Activated CD4-positive, alpha-beta memory T cell treated with anti-CD3 and anti-CD28 coated beads for 36 hours (primary cell): Measurements from ENCODE around the gene IL5RA. TPM values are rescaled to one million over a fixed set of nuclear protein-coding genes. Genes with fewer than 3 reads are reported as not detected.

ENCODE experiments used
- CTCF ChIA-PET: fragments of 350-600 bp; sonication (Branson Sonifier 250); formaldehyde crosslinking; loops from one replicate; lab custom pipeline; 2021; ENCODE audit warnings: antibody characterized with exemption, inconsistent platforms; lab: Charles Lee
- POLR2A ChIA-PET: fragments of 350-600 bp; sonication (Branson Sonifier 250); formaldehyde crosslinking; loops from one replicate; lab custom pipeline; 2021; ENCODE audit warnings: antibody characterized with exemption; lab: Charles Lee
- DNase-seq: peaks from one replicate; pipeline ENCODE4 v3.0.0-alpha.2; 2020
- H3K27ac Mint-ChIP-seq: one replicate; pipeline ENCODE4 v1.8.0; 2021; ENCODE audit warnings: mixed read lengths
- H3K27me3 Mint-ChIP-seq: one replicate; pipeline ENCODE4 v1.8.0; 2021; ENCODE audit warnings: mixed read lengths
- H3K36me3 Mint-ChIP-seq: one replicate; pipeline ENCODE4 v1.8.0; 2021; ENCODE audit warnings: mixed read lengths
- H3K4me1 Mint-ChIP-seq: one replicate; pipeline ENCODE4 v1.8.0; 2021; ENCODE audit warnings: low read depth, mixed read lengths
- H3K4me3 Mint-ChIP-seq: one replicate; pipeline ENCODE4 v1.8.0; 2021; ENCODE audit warnings: mild to moderate bottlenecking, mixed read lengths
- H3K9me3 Mint-ChIP-seq: one replicate; pipeline ENCODE4 v1.8.0; 2021; ENCODE audit warnings: mixed read lengths
- intact Hi-C: fragments of 100-400 bp; cut with micrococcal nuclease; formaldehyde crosslinking; loops from one replicate; pipeline ENCODE4 v1.15.1; 2023
- total RNA-seq, 2 experiments: library from RNA; stranded (reverse); gene quantifications; one replicate each; pipeline ENCODE4 v1.2.3, GENCODE V29; 2021

The IL5RA gene
- total RNA-seq, 2 experiments from 2014 or later, result 0.15 to 0.74 TPM

- peaks cover 4% of the 10 kb centered on the region for H3K27me3 Mint-ChIP-seq
- H3K9me3 Mint-ChIP-seq, result no peaks in the 10 kb centered on the region
- H3K4me3 Mint-ChIP-seq, result no peak overlapping the region
- no peak overlapping the region for H3K27ac Mint-ChIP-seq
- intact Hi-C loops, result no loop called here
- ChIA-PET POLR2A (no interaction called here), CTCF (no interaction called here)
- DNase-seq, result no peak
- H3K36me3 Mint-ChIP-seq, result no peaks in the 10 kb centered on the region
- H3K4me1 Mint-ChIP-seq, result peaks cover 35% of the 10 kb centered on the region
Measured at GRCh38 chr3:3105815-3106214, 4.4 kb downstream of the IL5RA start.

DNA sequence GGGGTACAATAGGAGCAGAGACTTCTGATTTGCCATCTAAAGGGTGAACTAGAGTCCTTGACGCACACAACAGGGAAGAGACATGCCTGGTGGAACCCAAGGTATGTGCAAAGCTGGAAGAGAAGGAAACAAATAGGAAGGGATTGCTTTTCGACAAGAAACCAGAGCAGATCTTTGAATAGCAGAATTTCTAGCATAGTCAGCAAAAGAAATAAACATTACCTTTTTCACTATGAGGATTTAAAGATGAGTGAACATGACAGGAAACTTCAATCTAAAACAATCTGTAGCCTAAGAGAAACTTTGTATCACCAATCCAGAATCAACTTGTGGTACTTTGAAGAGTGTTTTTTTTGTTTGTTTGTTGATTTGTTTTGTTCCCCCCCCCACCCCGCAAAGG is 4.9 kb downstream of the IL5RA start:
- Mint-ChIP-seq H3K4me3 (no peak overlapping the region), H3K36me3 (no peaks in the 10 kb centered on the region), H3K9me3 (no peaks in the 10 kb centered on the region), H3K4me1 (peaks cover 29% of the 10 kb centered on the region), H3K27me3 (peaks cover 4% of the 10 kb centered on the region), H3K27ac (no peak overlapping the region)
- CTCF ChIA-PET, result no interaction called here
- DNase-seq, result no peak
- POLR2A ChIA-PET, result no interaction called here
- intact Hi-C loops, result no loop called here

GRCh38 chr3:3102751-3103150 is 7.4 kb downstream of the IL5RA start:
- H3K27ac Mint-ChIP-seq, result no peak overlapping the region
- ChIA-PET CTCF (no interaction called here), POLR2A (no interaction called here)
- peaks cover 14% of the 10 kb centered on the region for H3K4me1 Mint-ChIP-seq
- H3K4me3 Mint-ChIP-seq, result no peak overlapping the region
- intact Hi-C loops, result no loop called here
- no peaks in the 10 kb centered on the region for H3K36me3 Mint-ChIP-seq
- no peak for DNase-seq
- H3K27me3 Mint-ChIP-seq, result peaks cover 4% of the 10 kb centered on the region
- no peaks in the 10 kb centered on the region for H3K9me3 Mint-ChIP-seq

DNA sequence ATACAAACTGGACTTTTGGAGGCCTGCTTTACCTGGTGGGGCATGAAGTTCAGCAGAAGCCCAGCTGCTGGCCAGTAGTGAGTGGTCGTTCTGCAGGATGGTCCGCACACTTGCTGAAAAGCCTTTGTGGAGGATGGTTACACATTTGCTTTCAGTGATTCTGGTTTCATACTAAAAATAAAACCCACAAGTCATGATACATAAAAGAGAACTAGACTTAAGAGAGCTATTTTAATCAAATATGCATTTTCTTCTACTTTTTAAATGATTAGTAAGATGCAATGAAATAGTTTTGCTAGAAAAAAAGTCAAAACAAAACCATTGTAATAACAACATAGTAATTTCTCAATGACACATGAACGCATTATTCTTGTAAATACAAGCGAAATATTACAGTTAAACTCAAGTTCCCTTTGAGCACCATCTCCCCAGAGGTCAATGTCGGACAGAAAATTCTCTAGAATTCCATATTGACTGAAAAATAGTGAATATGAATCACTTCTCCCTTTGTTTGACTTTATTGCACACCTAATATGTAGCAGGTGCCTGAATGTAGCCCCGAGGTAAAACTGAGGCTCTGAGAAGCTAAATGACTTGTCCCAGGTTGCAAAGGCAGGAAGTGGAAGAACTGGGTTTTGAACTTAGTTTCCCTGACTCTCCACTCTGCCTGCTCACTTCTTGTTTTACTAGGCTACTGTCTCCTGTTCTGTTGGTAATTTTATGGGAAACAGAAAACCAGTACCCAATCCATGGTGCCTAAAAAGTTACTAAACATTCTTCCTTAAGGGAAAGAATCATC is 8.3 kb downstream of the IL5RA start:
- H3K36me3 Mint-ChIP-seq, result no peaks in the 10 kb centered on the region
- peaks cover 4% of the 10 kb centered on the region for H3K27me3 Mint-ChIP-seq
- H3K27ac Mint-ChIP-seq, result no peak overlapping the region
- intact Hi-C loops, result no loop called here
- peaks cover 7% of the 10 kb centered on the region for H3K4me1 Mint-ChIP-seq
- CTCF ChIA-PET, result no interaction called here
- DNase-seq, result no peak
- no peak overlapping the region for H3K4me3 Mint-ChIP-seq
- POLR2A ChIA-PET, result no interaction called here
- H3K9me3 Mint-ChIP-seq, result no peaks in the 10 kb centered on the region

DNA sequence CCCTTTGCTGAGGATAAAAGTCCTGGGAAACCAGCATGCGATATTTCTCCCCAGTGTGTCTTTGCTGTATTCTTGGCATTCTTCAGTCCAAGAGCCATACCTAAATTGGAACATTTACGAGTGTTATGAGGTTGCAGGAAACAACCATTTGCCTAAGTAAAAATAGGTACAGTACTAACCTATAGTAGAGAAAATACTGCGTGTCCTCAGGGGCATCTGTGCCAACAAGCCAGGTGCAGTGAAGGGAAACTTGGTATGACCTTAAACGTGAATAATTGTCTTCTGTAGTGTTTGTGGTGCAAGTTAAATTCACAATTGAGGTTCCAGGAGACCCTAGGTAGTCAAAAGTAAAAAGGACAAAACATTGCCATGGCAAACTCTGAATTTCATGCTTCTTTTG is 12.2 kb downstream of the IL5RA start:
- intact Hi-C loops, result no loop called here
- Mint-ChIP-seq H3K4me1 (peaks cover 6% of the 10 kb centered on the region), H3K27me3 (no peaks in the 10 kb centered on the region), H3K27ac (no peak overlapping the region), H3K9me3 (no peaks in the 10 kb centered on the region), H3K4me3 (no peak overlapping the region), H3K36me3 (no peaks in the 10 kb centered on the region)
- ChIA-PET POLR2A (no interaction called here), CTCF (interaction anchor here (0.6 kb wide), 1 partner anchor 41 kb away, joined by 3 read pairs; no protein-coding TSS in a partner anchor)
- no peak for DNase-seq

- ChIA-PET POLR2A (no interaction called here), CTCF (interaction anchor here (0.6 kb wide), 1 partner anchor 81 kb away, joined by 5 read pairs; no protein-coding TSS in a partner anchor)
- intact Hi-C loops, result no loop called here
- no peaks in the 10 kb centered on the region for H3K27me3 Mint-ChIP-seq
- no peak overlapping the region for H3K4me3 Mint-ChIP-seq
- no peak overlapping the region for H3K27ac Mint-ChIP-seq
- no peaks in the 10 kb centered on the region for H3K36me3 Mint-ChIP-seq
- no peak for DNase-seq
- no peaks in the 10 kb centered on the region for H3K4me1 Mint-ChIP-seq
- no peaks in the 10 kb centered on the region for H3K9me3 Mint-ChIP-seq
Measured at GRCh38 chr3:3089017-3089416, 21.2 kb downstream of the IL5RA start.

DNA sequence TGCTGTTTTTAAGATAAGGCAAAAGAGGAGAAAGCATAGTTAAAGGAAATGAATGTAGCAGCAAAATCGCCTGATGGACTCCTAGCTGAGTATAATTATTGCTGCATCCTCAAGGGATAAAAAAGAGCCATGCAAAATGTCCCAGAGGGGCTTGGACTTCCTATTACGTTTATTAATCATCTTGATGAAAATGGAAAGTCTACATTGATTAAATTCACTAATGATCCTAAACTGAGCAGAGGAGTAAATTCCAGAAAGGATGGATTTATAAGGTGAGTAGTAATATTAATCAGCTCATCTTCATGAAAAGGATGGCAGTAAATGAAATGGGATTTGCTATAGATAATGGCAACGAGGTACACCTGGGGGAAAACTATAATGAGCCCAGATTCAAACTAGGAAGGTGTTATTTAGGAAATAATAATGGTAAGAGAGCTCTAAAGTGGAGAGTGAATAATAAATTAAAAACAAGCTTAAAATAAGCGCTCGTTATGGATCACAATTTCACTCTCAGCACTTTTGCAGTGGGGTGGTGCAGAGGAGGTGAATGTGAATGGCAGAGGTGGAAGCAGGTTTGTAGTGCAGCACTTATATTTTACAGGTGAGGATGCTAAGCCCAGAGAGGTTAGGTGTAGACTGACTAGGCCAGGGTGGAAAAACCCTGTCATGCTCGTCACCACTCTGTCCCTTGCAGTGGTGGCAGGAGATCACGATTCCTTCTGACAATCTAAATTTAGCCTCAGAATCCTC is 22.3 kb downstream of the IL5RA start:
- no peaks in the 10 kb centered on the region for H3K27me3 Mint-ChIP-seq
- intact Hi-C loops, result no loop called here
- H3K36me3 Mint-ChIP-seq, result no peaks in the 10 kb centered on the region
- CTCF ChIA-PET, result no interaction called here
- no peak overlapping the region for H3K27ac Mint-ChIP-seq
- no peaks in the 10 kb centered on the region for H3K9me3 Mint-ChIP-seq
- H3K4me3 Mint-ChIP-seq, result no peak overlapping the region
- no peak for DNase-seq
- no peaks in the 10 kb centered on the region for H3K4me1 Mint-ChIP-seq
- POLR2A ChIA-PET, result interaction anchor here (0.6 kb wide), 1 partner anchor 27 kb away, joined by 3 read pairs; no protein-coding TSS in a partner anchor

- ChIA-PET POLR2A (no interaction called here), CTCF (no interaction called here)
- no peaks in the 10 kb centered on the region for H3K36me3 Mint-ChIP-seq
- H3K4me3 Mint-ChIP-seq, result no peak overlapping the region
- H3K27ac Mint-ChIP-seq, result no peak overlapping the region
- no peaks in the 10 kb centered on the region for H3K27me3 Mint-ChIP-seq
- DNase-seq, result no peak
- no peaks in the 10 kb centered on the region for H3K4me1 Mint-ChIP-seq
- no peaks in the 10 kb centered on the region for H3K9me3 Mint-ChIP-seq
- intact Hi-C loops, result no loop called here
Measured at GRCh38 chr3:3087279-3087678, 22.9 kb downstream of the IL5RA start.

DNA sequence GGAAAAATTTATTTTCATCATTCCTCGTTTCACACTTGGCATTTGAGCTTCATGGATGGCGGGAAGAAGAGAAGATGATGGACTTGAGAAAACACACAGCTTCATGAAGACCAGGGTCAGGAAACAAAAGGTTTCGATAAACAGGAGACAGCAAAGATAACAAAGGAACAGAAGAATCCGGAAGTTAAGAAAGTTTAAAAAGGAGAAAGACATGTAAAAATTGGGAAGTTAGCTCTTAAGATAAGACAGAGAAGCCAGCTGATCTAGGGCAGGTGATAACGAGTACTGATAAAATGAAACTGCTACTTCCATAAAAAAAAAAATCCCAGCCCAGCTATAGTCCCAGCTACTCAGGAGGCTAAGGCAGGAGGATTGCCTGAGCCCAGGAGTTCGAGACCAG is 23.9 kb downstream of the IL5RA start:
- no peaks in the 10 kb centered on the region for H3K27me3 Mint-ChIP-seq
- intact Hi-C loops, result no loop called here
- H3K36me3 Mint-ChIP-seq, result no peaks in the 10 kb centered on the region
- DNase-seq, result no peak
- no peaks in the 10 kb centered on the region for H3K4me1 Mint-ChIP-seq
- H3K9me3 Mint-ChIP-seq, result no peaks in the 10 kb centered on the region
- POLR2A ChIA-PET, result no interaction called here
- CTCF ChIA-PET, result no interaction called here
- H3K27ac Mint-ChIP-seq, result no peak overlapping the region
- H3K4me3 Mint-ChIP-seq, result no peak overlapping the region

GRCh38 chr3:3085782-3086181 is 24.4 kb downstream of the IL5RA start:
- Mint-ChIP-seq H3K9me3 (no peaks in the 10 kb centered on the region), H3K36me3 (no peaks in the 10 kb centered on the region), H3K27ac (no peak overlapping the region), H3K4me1 (no peaks in the 10 kb centered on the region), H3K4me3 (no peak overlapping the region), H3K27me3 (no peaks in the 10 kb centered on the region)
- CTCF ChIA-PET, result no interaction called here
- no peak for DNase-seq
- intact Hi-C loops, result no loop called here
- POLR2A ChIA-PET, result no interaction called here

DNA sequence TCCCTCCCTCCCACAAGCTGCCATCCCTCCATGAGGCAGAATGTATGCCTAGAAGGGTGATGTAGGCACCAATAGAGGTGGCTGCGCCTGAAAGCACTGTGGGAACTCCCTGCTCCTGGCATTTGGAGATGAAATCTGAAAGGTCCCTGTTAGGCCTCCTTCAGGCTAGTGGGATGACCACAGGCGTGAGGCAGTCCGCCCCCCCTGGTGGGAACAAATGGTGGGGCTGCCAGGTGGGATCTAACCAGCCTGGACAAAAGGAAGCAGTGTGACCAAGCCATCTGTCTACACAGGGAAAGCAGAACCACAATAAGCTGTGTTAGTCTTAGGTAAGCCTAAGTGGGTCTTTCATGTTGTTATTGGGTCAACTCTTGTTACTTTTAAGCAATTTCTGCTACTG is 25.3 kb downstream of the IL5RA start:
- no peaks in the 10 kb centered on the region for H3K36me3 Mint-ChIP-seq
- H3K9me3 Mint-ChIP-seq, result no peaks in the 10 kb centered on the region
- POLR2A ChIA-PET, result no interaction called here
- DNase-seq, result no peak
- H3K4me3 Mint-ChIP-seq, result no peak overlapping the region
- no peaks in the 10 kb centered on the region for H3K4me1 Mint-ChIP-seq
- no peaks in the 10 kb centered on the region for H3K27me3 Mint-ChIP-seq
- H3K27ac Mint-ChIP-seq, result no peak overlapping the region
- intact Hi-C loops, result no loop called here
- CTCF ChIA-PET, result no interaction called here

DNA sequence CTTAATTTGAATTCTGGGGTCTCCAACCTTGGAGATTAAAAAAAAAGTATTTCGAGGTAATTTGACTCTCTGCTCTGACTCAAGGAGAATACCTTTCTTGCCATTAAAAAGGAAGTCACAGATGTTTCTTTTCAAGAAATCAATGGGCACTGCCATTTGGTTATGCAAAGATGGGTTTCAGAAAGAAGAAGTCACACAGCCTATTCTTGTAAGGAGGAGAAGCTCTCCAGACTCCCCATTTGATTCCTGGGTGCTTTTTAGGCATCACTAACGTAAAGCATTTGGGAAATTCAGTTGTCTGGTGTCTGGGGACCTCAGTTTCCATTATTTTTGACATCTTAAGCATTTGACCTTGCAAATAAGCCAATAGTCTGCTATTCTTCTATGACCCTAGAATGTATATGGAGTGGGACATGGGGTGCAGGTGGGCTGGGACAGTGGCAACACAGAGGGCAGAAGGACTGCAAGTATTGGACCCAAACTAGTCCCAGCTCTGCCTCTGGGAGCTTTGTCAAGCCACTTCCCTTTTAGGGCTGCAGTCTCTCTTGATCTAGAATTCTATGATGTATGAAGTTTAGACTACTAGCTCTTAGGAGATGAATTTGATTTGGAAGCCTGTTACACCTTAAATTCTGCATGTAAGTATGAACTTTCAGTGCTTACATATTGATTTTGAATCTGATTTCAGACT is 27.8 kb downstream of the IL5RA start:
- no peak for DNase-seq
- Mint-ChIP-seq H3K36me3 (no peaks in the 10 kb centered on the region), H3K4me1 (no peaks in the 10 kb centered on the region), H3K27me3 (no peaks in the 10 kb centered on the region), H3K27ac (no peak overlapping the region), H3K4me3 (no peak overlapping the region), H3K9me3 (no peaks in the 10 kb centered on the region)
- intact Hi-C loops, result no loop called here
- ChIA-PET CTCF (no interaction called here), POLR2A (interaction anchor here (0.6 kb wide), 1 partner anchor 70 kb away, joined by 3 read pairs; no protein-coding TSS in a partner anchor)
